Measurements from ENCODE around the gene TP53.
"Not testable (repeated sequence)": the region's sequence is repeated elsewhere in the genome, so short reads cannot be mapped to it uniquely, and the experiment has no call there.

Gene TP53

GRCh38 chr17:7631398-7632380, 55.6 kb downstream of the TP53 start:
- no peak for DNase-seq
- Mint-ChIP-seq H3K4me3 (no peak overlapping the region), H3K9me3 (no peaks in the 10 kb centered on the region), H3K27me3 (no peaks in the 10 kb centered on the region), H3K4me1 (peaks cover 8% of the 10 kb centered on the region), H3K27ac (no peak overlapping the region)
- ATAC-seq: no peak

- no peak for DNase-seq
- Mint-ChIP-seq H3K4me1 (peaks cover 16% of the 10 kb centered on the region), H3K9me3 (no peaks in the 10 kb centered on the region), H3K27ac (no peak within 1 kb of the TSS), H3K4me3 (no peak within 1 kb of the TSS), H3K27me3 (no peaks in the 10 kb centered on the region)
- no peak for ATAC-seq
Measured at GRCh38 chr17:7629939-7630571, 57.2 kb downstream of the TP53 start, which contains the start of gene SHBG. SHBG (plus strand) TSS chr17:7630135; CDS start chr17:7630173, 38 bp downstream.

GRCh38 chr17:7627250-7628121, 59.8 kb downstream of the TP53 start, which contains the start of gene SAT2:
SAT2 (minus strand) TSS chr17:7627821; CDS start chr17:7627635, 186 bp downstream.
- Mint-ChIP-seq H3K9me3 (no peaks in the 10 kb centered on the region), H3K27me3 (no peaks in the 10 kb centered on the region), H3K4me3 (peak within 1 kb of the TSS; percentile 98 to 99), H3K27ac (peak within 1 kb of the TSS; percentile 95 to 98), H3K4me1 (peaks cover 16% of the 10 kb centered on the region)
- ATAC-seq (peak; percentile 95), DNase-seq (peak; percentile 76 to 84)

- no peaks in the 10 kb centered on the region for H3K9me3 Mint-ChIP-seq
- H3K27me3 Mint-ChIP-seq: no peaks in the 10 kb centered on the region
- peak overlapping the region in 1 of 2 donors; percentile 95 for H3K27ac Mint-ChIP-seq
Measured at GRCh38 chr17:7626956-7627249, 60.4 kb downstream of the TP53 start.

GRCh38 chr17:7626307-7626706, 61.0 kb downstream of the TP53 start:
- Mint-ChIP-seq H3K4me3 (peak overlapping the region; percentile 98 to 99), H3K4me1 (peaks cover 16% of the 10 kb centered on the region), H3K27ac (no peak overlapping the region), H3K9me3 (no peaks in the 10 kb centered on the region), H3K27me3 (no peaks in the 10 kb centered on the region)
- ATAC-seq (no peak), DNase-seq (no peak)

More at GRCh38 chr17:7626956-7627249, 60.4 kb downstream of the TP53 start:
- Mint-ChIP-seq H3K4me1 (peaks cover 16% of the 10 kb centered on the region), H3K4me3 (peak overlapping the region; percentile 98 to 99)
- DNase-seq: no peak
- ATAC-seq: no peak

GRCh38 chr17:7625749-7626148, 61.5 kb downstream of the TP53 start:
- ATAC-seq, H3K4me3 Mint-ChIP-seq: not testable (repeated sequence)
- peaks cover 16% of the 10 kb centered on the region for H3K4me1 Mint-ChIP-seq

GRCh38 chr17:7623661-7624060, 63.6 kb downstream of the TP53 start:
- peaks cover 16% of the 10 kb centered on the region for H3K4me1 Mint-ChIP-seq
- DNase-seq (no peak), ATAC-seq (no peak)
- H3K4me3 Mint-ChIP-seq: no peak overlapping the region
- H3K9me3 Mint-ChIP-seq: no peaks in the 10 kb centered on the region
- no peak overlapping the region for H3K27ac Mint-ChIP-seq
- H3K27me3 Mint-ChIP-seq: no peaks in the 10 kb centered on the region

More at GRCh38 chr17:7625749-7626148, 61.5 kb downstream of the TP53 start:
- not testable (repeated sequence) for H3K27me3 Mint-ChIP-seq, H3K27ac Mint-ChIP-seq, H3K9me3 Mint-ChIP-seq, DNase-seq

GRCh38 chr17:7620835-7621234, 66.5 kb downstream of the TP53 start:
- Mint-ChIP-seq H3K4me1 (no peaks in the 10 kb centered on the region), H3K27ac (no peak overlapping the region), H3K4me3 (no peak overlapping the region), H3K9me3 (no peaks in the 10 kb centered on the region), H3K27me3 (no peaks in the 10 kb centered on the region)
- DNase-seq (no peak), ATAC-seq (no peak)

- peaks cover 3% of the 10 kb centered on the region for H3K4me1 Mint-ChIP-seq
- H3K27me3 Mint-ChIP-seq: no peaks in the 10 kb centered on the region
- H3K4me3 Mint-ChIP-seq: no peak overlapping the region
- H3K27ac Mint-ChIP-seq: no peak overlapping the region
- no peak for DNase-seq
- no peaks in the 10 kb centered on the region for H3K9me3 Mint-ChIP-seq
- ATAC-seq: no peak
Measured at GRCh38 chr17:7618608-7619007, 68.7 kb downstream of the TP53 start.

Measured in stimulated activated naive CD8-positive, alpha-beta T cell treated with anti-CD3 and anti-CD28 coated beads, Interleukin-15, amount 100 ng/mL, for 72 hours (primary cell).